ENCODE measurements around the gene LMOD2. TPM values are rescaled to one million over a fixed set of nuclear protein-coding genes. Genes with fewer than 3 reads are reported as not detected.

LMOD2 gene
- total RNA-seq, 1 experiment from 2014 or later, result not detected

- intact Hi-C loops (cut with micrococcal nuclease; ENCODE audit: unreplicated experiment) (no loop called here), in situ Hi-C loops (cut with HindIII; ENCODE audit: low pct_unique_long_range_greater_than_20kb, low sequenced_read_pairs) (no loop called here)
- DNase-seq (ENCODE audit: low read depth, low spot score) (no peak), ATAC-seq (no peak)
- Histone ChIP-seq H3K27me3 (ENCODE audit: control insufficient read depth, insufficient read depth, low read length) (no peaks in the 10 kb centered on the region), H3K4me3 (ENCODE audit: low read depth in 2 of 2, low read length in 2 of 2) (no peak overlapping the region), H3K4me1 (ENCODE audit: control insufficient read depth, insufficient read depth, low read length) (no peaks in the 10 kb centered on the region), H3K27ac (ENCODE audit: low read length) (no peak overlapping the region), H3K36me3 (ENCODE audit: control insufficient read depth, insufficient read depth, low read length) (no peaks in the 10 kb centered on the region), H3K9me3 (ENCODE audit: control insufficient read depth, insufficient read depth, low read depth, low read length) (no peaks in the 10 kb centered on the region)
- ChIA-PET CTCF (no interaction called here), POLR2A (no interaction called here)
- BruUV-seq (replicated peaks), result no TSS peak
- TF ChIP-seq POLR2AphosphoS5 (IDR thresholded peaks at IDR 0.05; ENCODE audit: low read depth, low read length), result no peak
- TF ChIP-seq TCF7L2 (IDR thresholded peaks at IDR 0.05; ENCODE audit: low read depth, low read length), result no peak
- TF ChIP-seq, protein P1, sequence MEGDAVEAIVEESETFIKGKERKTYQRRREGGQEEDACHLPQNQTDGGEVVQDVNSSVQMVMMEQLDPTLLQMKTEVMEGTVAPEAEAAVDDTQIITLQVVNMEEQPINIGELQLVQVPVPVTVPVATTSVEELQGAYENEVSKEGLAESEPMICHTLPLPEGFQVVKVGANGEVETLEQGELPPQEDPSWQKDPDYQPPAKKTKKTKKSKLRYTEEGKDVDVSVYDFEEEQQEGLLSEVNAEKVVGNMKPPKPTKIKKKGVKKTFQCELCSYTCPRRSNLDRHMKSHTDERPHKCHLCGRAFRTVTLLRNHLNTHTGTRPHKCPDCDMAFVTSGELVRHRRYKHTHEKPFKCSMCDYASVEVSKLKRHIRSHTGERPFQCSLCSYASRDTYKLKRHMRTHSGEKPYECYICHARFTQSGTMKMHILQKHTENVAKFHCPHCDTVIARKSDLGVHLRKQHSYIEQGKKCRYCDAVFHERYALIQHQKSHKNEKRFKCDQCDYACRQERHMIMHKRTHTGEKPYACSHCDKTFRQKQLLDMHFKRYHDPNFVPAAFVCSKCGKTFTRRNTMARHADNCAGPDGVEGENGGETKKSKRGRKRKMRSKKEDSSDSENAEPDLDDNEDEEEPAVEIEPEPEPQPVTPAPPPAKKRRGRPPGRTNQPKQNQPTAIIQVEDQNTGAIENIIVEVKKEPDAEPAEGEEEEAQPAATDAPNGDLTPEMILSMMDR (IDR thresholded peaks at IDR 0.05), result no peak
- TF ChIP-seq, protein P2, sequence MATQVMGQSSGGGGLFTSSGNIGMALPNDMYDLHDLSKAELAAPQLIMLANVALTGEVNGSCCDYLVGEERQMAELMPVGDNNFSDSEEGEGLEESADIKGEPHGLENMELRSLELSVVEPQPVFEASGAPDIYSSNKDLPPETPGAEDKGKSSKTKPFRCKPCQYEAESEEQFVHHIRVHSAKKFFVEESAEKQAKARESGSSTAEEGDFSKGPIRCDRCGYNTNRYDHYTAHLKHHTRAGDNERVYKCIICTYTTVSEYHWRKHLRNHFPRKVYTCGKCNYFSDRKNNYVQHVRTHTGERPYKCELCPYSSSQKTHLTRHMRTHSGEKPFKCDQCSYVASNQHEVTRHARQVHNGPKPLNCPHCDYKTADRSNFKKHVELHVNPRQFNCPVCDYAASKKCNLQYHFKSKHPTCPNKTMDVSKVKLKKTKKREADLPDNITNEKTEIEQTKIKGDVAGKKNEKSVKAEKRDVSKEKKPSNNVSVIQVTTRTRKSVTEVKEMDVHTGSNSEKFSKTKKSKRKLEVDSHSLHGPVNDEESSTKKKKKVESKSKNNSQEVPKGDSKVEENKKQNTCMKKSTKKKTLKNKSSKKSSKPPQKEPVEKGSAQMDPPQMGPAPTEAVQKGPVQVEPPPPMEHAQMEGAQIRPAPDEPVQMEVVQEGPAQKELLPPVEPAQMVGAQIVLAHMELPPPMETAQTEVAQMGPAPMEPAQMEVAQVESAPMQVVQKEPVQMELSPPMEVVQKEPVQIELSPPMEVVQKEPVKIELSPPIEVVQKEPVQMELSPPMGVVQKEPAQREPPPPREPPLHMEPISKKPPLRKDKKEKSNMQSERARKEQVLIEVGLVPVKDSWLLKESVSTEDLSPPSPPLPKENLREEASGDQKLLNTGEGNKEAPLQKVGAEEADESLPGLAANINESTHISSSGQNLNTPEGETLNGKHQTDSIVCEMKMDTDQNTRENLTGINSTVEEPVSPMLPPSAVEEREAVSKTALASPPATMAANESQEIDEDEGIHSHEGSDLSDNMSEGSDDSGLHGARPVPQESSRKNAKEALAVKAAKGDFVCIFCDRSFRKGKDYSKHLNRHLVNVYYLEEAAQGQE (IDR thresholded peaks at IDR 0.05; ENCODE audit: insufficient read depth in 1 of 2, low read depth in 2 of 2, low read length in 1 of 2), result no peak
- TF ChIP-seq SIN3A (IDR thresholded peaks at IDR 0.05; ENCODE audit: borderline replicate concordance, insufficient read depth, low read depth, low read length), result no peak
These were observed 26.8 kb upstream of the LMOD2 start for GRCh38 chr7:123628829-123629228.

DNA sequence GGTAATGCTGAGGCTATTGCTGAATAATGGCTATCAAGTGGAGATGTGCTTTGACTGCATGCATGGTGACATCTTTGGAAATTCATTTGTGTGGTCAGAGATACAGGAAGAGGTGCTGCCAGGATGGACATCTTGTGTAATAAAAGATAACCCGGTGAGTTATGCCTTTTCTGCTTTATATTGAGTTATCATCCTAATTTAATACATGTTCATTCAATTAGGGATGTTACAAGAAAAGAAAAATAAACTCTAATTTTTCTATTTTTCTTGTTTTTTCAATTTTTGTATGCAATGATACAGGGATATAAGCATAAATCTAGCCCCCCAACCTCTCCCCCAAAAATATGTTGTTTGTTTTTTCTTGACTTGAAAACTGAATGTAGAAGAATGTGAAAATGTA is 26.4 kb upstream of the LMOD2 start:
- in situ Hi-C loops (cut with HindIII; ENCODE audit: low pct_unique_long_range_greater_than_20kb, low sequenced_read_pairs) (no loop called here), intact Hi-C loops (cut with micrococcal nuclease; ENCODE audit: unreplicated experiment) (no loop called here)
- no peaks in the 10 kb centered on the region for H3K27me3 ChIP-seq (ENCODE audit: control insufficient read depth, insufficient read depth, low read length)
- no TSS peak for BruUV-seq (replicated peaks)
- H3K9me3 ChIP-seq (ENCODE audit: control insufficient read depth, insufficient read depth, low read depth, low read length), result no peaks in the 10 kb centered on the region
- ATAC-seq, result no peak
- no peak for DNase-seq (ENCODE audit: low read depth, low spot score)
- no peaks in the 10 kb centered on the region for H3K4me1 ChIP-seq (ENCODE audit: control insufficient read depth, insufficient read depth, low read length)
- H3K27ac ChIP-seq (ENCODE audit: low read length), result no peak overlapping the region
- no peaks in the 10 kb centered on the region for H3K36me3 ChIP-seq (ENCODE audit: control insufficient read depth, insufficient read depth, low read length)
- CTCF ChIA-PET, result no interaction called here
- no peak overlapping the region for H3K4me3 ChIP-seq (ENCODE audit: low read depth in 2 of 2, low read length in 2 of 2)
- POLR2A ChIA-PET, result no interaction called here
- TF ChIP-seq POLR2AphosphoS5 (IDR thresholded peaks at IDR 0.05; ENCODE audit: low read depth, low read length), result no peak
- TF ChIP-seq, protein P2 (IDR thresholded peaks at IDR 0.05; ENCODE audit: insufficient read depth in 1 of 2, low read depth in 2 of 2, low read length in 1 of 2), result no peak
- TF ChIP-seq, protein P1 (IDR thresholded peaks at IDR 0.05), result no peak
- no peak for TF ChIP-seq TCF7L2 (IDR thresholded peaks at IDR 0.05; ENCODE audit: low read depth, low read length)
- TF ChIP-seq SIN3A (IDR thresholded peaks at IDR 0.05; ENCODE audit: borderline replicate concordance, insufficient read depth, low read depth, low read length), result no peak

Data from Panc1 (cell line).